HCT116 (cell line): ENCODE measurements around the gene CKLF.
"Not testable (repeated sequence)": the region's sequence is repeated elsewhere in the genome, so short reads cannot be mapped to it uniquely, and the experiment has no call there.

Experiments used
- CEBPB ChIP-seq: IDR thresholded peaks from 2 replicates; pipeline ENCODE4 v1.6.1; 2012; ENCODE audit warnings: low read depth
- CTCF ChIP-seq, 3 experiments: fragments of 200-600 bp in 1 of 3; sonication (generic) in 1 of 3; IDR thresholded peaks in 2 of 3; conservative IDR thresholded peaks in 1 of 3; 2 replicates each; pipeline ENCODE4 v1.5.1; 2012 to 2017; ENCODE audit warnings: low read depth in 2 of 3, low read length in 2 of 3, antibody characterized with exemption in 1 of 3, borderline replicate concordance in 1 of 3, control low read depth in 1 of 3, mild to moderate bottlenecking in 1 of 3, mixed read lengths in 1 of 3, mixed run types in 1 of 3, moderate library complexity in 1 of 3; ENCODE audit not compliant: insufficient read depth in 1 of 3
- EZH2 ChIP-seq: fragments of 200-600 bp; sonication (generic); IDR thresholded peaks from 2 replicates; pipeline ENCODE4 v1.6.1; 2017; ENCODE audit warnings: antibody characterized with exemption, mixed run types
- JUND ChIP-seq: IDR thresholded peaks from 2 replicates; pipeline ENCODE4 v1.6.1; 2012
- POLR2A ChIP-seq: IDR thresholded peaks from 2 replicates; pipeline ENCODE4 v1.7.0; 2011; ENCODE audit warnings: borderline replicate concordance; ENCODE audit not compliant: insufficient read depth, insufficient read length; ENCODE audit errors: extremely low read depth
- REST ChIP-seq: IDR thresholded peaks from 2 replicates; pipeline ENCODE4 v1.6.1; 2012; ENCODE audit warnings: low read depth
- SP1 ChIP-seq: IDR thresholded peaks from 2 replicates; pipeline ENCODE4 v1.6.1; 2012; ENCODE audit warnings: low read depth
- TCF7L2 ChIP-seq: IDR thresholded peaks from 2 replicates; pipeline ENCODE4 v1.7.0; 2011; ENCODE audit warnings: borderline replicate concordance, inconsistent platforms; ENCODE audit not compliant: insufficient read depth, insufficient read length; ENCODE audit errors: extremely low read depth
- YY1 ChIP-seq: IDR thresholded peaks from 2 replicates; pipeline ENCODE4 v1.6.1; 2011; ENCODE audit warnings: low read length, low read depth, moderate library complexity, mild to moderate bottlenecking; ENCODE audit not compliant: insufficient replicate concordance; ENCODE audit errors: extremely low read depth
- TF ChIP-seq, protein P1 (sequence below): IDR thresholded peaks from 2 replicates; pipeline ENCODE4 v1.6.1; 2012

DNA sequence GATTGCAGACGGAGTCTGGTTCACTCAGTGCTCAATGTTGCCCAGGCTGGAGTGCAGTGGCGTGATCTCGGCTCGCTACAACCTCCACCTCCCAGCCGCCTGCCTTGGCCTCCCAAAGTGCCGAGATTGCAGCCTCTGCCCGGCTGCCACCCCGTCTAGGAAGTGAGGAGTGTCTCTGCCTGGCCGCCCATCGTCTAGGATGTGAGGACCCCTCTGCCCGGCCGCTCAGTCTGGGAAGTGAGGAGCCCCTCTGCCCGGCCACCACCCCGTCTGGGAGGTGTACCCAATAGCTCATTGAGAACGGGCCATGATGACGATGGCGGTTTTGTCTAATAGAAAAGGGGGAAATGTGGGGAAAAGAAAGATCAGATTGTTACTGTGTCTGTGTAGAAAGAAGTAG lies 38.0 kb upstream of the CKLF start:
- TF ChIP-seq EZH2; CTCF (IDR thresholded peaks at IDR 0.05 in 2 of 3, conservative IDR thresholded peaks at IDR 0.05 in 1 of 3; ENCODE audit: borderline replicate concordance in 1 of 3, insufficient read depth in 1 of 3, low read depth in 2 of 3, low read length in 2 of 3); CEBPB; POLR2A; REST; SP1; YY1; JUND; TCF7L2: not testable (repeated sequence)
- TF ChIP-seq, protein P1, sequence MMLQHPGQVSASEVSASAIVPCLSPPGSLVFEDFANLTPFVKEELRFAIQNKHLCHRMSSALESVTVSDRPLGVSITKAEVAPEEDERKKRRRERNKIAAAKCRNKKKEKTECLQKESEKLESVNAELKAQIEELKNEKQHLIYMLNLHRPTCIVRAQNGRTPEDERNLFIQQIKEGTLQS, result not testable (repeated sequence)
